Activated naive CD4-positive, alpha-beta T cell treated with anti-CD3 and anti-CD28 coated beads, Interleukin-2, amount 50 U/mL, for 24 hours (primary cell): Measurements from ENCODE around the gene TMEM233.

Experiments used
- H3K27ac Mint-ChIP-seq: one replicate; pipeline ENCODE4 v1.8.0; 2021; ENCODE audit warnings: mild to moderate bottlenecking, mixed read lengths
- H3K27me3 Mint-ChIP-seq: one replicate; pipeline ENCODE4 v1.8.0; 2021; ENCODE audit warnings: mixed read lengths
- H3K36me3 Mint-ChIP-seq: one replicate; pipeline ENCODE4 v1.8.0; 2021; ENCODE audit warnings: mixed read lengths
- H3K4me1 Mint-ChIP-seq: one replicate; pipeline ENCODE4 v1.8.0; 2021; ENCODE audit warnings: mixed read lengths
- H3K4me3 Mint-ChIP-seq: one replicate; pipeline ENCODE4 v1.8.0; 2021; ENCODE audit warnings: mild to moderate bottlenecking, mixed read lengths
- H3K9me3 Mint-ChIP-seq: one replicate; pipeline ENCODE4 v1.8.0; 2021; ENCODE audit warnings: mixed read lengths

Gene TMEM233

GRCh38 chr12:119679490-119679889 is 85.9 kb downstream of the TMEM233 start:
- Mint-ChIP-seq H3K27me3 (no peaks in the 10 kb centered on the region), H3K4me1 (peaks cover 12% of the 10 kb centered on the region), H3K36me3 (peaks cover 21% of the 10 kb centered on the region), H3K4me3 (no peak overlapping the region), H3K27ac (no peak overlapping the region), H3K9me3 (no peaks in the 10 kb centered on the region)

- no peak overlapping the region for H3K27ac Mint-ChIP-seq
- no peaks in the 10 kb centered on the region for H3K27me3 Mint-ChIP-seq
- H3K4me1 Mint-ChIP-seq, result peaks cover 12% of the 10 kb centered on the region
- no peak overlapping the region for H3K4me3 Mint-ChIP-seq
- H3K36me3 Mint-ChIP-seq, result peaks cover 19% of the 10 kb centered on the region
- H3K9me3 Mint-ChIP-seq, result no peaks in the 10 kb centered on the region
Measured at GRCh38 chr12:119681111-119681510, 87.5 kb downstream of the TMEM233 start.

GRCh38 chr12:119681728-119682638 is 88.4 kb downstream of the TMEM233 start:
- Mint-ChIP-seq H3K27ac (no peak overlapping the region), H3K36me3 (peaks cover 13% of the 10 kb centered on the region), H3K9me3 (no peaks in the 10 kb centered on the region), H3K4me1 (peaks cover 12% of the 10 kb centered on the region), H3K4me3 (no peak overlapping the region), H3K27me3 (no peaks in the 10 kb centered on the region)

- Mint-ChIP-seq H3K4me3 (no peak overlapping the region), H3K9me3 (no peaks in the 10 kb centered on the region), H3K27ac (peak overlapping the region; percentile 18), H3K4me1 (peaks cover 12% of the 10 kb centered on the region), H3K27me3 (no peaks in the 10 kb centered on the region), H3K36me3 (peaks cover 11% of the 10 kb centered on the region)
Measured at GRCh38 chr12:119682639-119683252, 89.2 kb downstream of the TMEM233 start.

GRCh38 chr12:119683413-119683812 is 89.8 kb downstream of the TMEM233 start:
- Mint-ChIP-seq H3K9me3 (no peaks in the 10 kb centered on the region), H3K27ac (no peak overlapping the region), H3K36me3 (peaks cover 10% of the 10 kb centered on the region), H3K4me1 (peaks cover 12% of the 10 kb centered on the region), H3K4me3 (no peak overlapping the region), H3K27me3 (no peaks in the 10 kb centered on the region)

GRCh38 chr12:119683816-119684215 is 90.2 kb downstream of the TMEM233 start:
- peaks cover 9% of the 10 kb centered on the region for H3K36me3 Mint-ChIP-seq
- no peak overlapping the region for H3K4me3 Mint-ChIP-seq
- peaks cover 12% of the 10 kb centered on the region for H3K4me1 Mint-ChIP-seq
- no peaks in the 10 kb centered on the region for H3K9me3 Mint-ChIP-seq
- no peak overlapping the region for H3K27ac Mint-ChIP-seq
- H3K27me3 Mint-ChIP-seq, result no peaks in the 10 kb centered on the region

GRCh38 chr12:119684711-119685369 is 91.3 kb downstream of the TMEM233 start:
- Mint-ChIP-seq H3K36me3 (peaks cover 5% of the 10 kb centered on the region), H3K27me3 (no peaks in the 10 kb centered on the region), H3K4me3 (no peak overlapping the region), H3K9me3 (no peaks in the 10 kb centered on the region), H3K4me1 (peaks cover 12% of the 10 kb centered on the region), H3K27ac (no peak overlapping the region)

- H3K9me3 Mint-ChIP-seq, result no peaks in the 10 kb centered on the region
- peaks cover 12% of the 10 kb centered on the region for H3K4me1 Mint-ChIP-seq
- no peak overlapping the region for H3K27ac Mint-ChIP-seq
- H3K4me3 Mint-ChIP-seq, result no peak overlapping the region
- H3K27me3 Mint-ChIP-seq, result no peaks in the 10 kb centered on the region
- peaks cover 4% of the 10 kb centered on the region for H3K36me3 Mint-ChIP-seq
Measured at GRCh38 chr12:119685375-119685774, 91.8 kb downstream of the TMEM233 start.

GRCh38 chr12:119686355-119686754 is 92.8 kb downstream of the TMEM233 start:
- Mint-ChIP-seq H3K36me3 (peaks cover 4% of the 10 kb centered on the region), H3K9me3 (no peaks in the 10 kb centered on the region), H3K4me3 (no peak overlapping the region), H3K27me3 (no peaks in the 10 kb centered on the region), H3K27ac (no peak overlapping the region), H3K4me1 (peaks cover 12% of the 10 kb centered on the region)

- H3K27me3 Mint-ChIP-seq, result no peaks in the 10 kb centered on the region
- no peak overlapping the region for H3K27ac Mint-ChIP-seq
- no peaks in the 10 kb centered on the region for H3K9me3 Mint-ChIP-seq
- peaks cover 12% of the 10 kb centered on the region for H3K4me1 Mint-ChIP-seq
- no peak overlapping the region for H3K4me3 Mint-ChIP-seq
- peaks cover 4% of the 10 kb centered on the region for H3K36me3 Mint-ChIP-seq
Measured at GRCh38 chr12:119686776-119687175, 93.2 kb downstream of the TMEM233 start.

GRCh38 chr12:119687406-119687805 is 93.8 kb downstream of the TMEM233 start:
- Mint-ChIP-seq H3K9me3 (no peaks in the 10 kb centered on the region), H3K4me1 (peaks cover 6% of the 10 kb centered on the region), H3K4me3 (no peak overlapping the region), H3K36me3 (peaks cover 3% of the 10 kb centered on the region), H3K27me3 (no peaks in the 10 kb centered on the region), H3K27ac (no peak overlapping the region)

GRCh38 chr12:119687879-119688278 is 94.3 kb downstream of the TMEM233 start:
- no peak overlapping the region for H3K4me3 Mint-ChIP-seq
- no peak overlapping the region for H3K27ac Mint-ChIP-seq
- no peaks in the 10 kb centered on the region for H3K9me3 Mint-ChIP-seq
- no peaks in the 10 kb centered on the region for H3K27me3 Mint-ChIP-seq
- H3K36me3 Mint-ChIP-seq, result peaks cover 3% of the 10 kb centered on the region
- peaks cover 1% of the 10 kb centered on the region for H3K4me1 Mint-ChIP-seq

- Mint-ChIP-seq H3K27ac (no peak overlapping the region), H3K36me3 (no peaks in the 10 kb centered on the region), H3K4me1 (no peaks in the 10 kb centered on the region), H3K27me3 (no peaks in the 10 kb centered on the region), H3K9me3 (no peaks in the 10 kb centered on the region), H3K4me3 (no peak overlapping the region)
Measured at GRCh38 chr12:119689935-119690500, 96.4 kb downstream of the TMEM233 start.

- Mint-ChIP-seq H3K4me3 (no peak overlapping the region), H3K36me3 (no peaks in the 10 kb centered on the region), H3K27ac (no peak overlapping the region), H3K4me1 (no peaks in the 10 kb centered on the region), H3K9me3 (no peaks in the 10 kb centered on the region), H3K27me3 (no peaks in the 10 kb centered on the region)
Measured at GRCh38 chr12:119691202-119691810, 97.7 kb downstream of the TMEM233 start.

GRCh38 chr12:119692410-119692809 is 98.8 kb downstream of the TMEM233 start:
- H3K4me3 Mint-ChIP-seq, result no peak overlapping the region
- H3K4me1 Mint-ChIP-seq, result no peaks in the 10 kb centered on the region
- H3K27ac Mint-ChIP-seq, result no peak overlapping the region
- H3K9me3 Mint-ChIP-seq, result no peaks in the 10 kb centered on the region
- no peaks in the 10 kb centered on the region for H3K27me3 Mint-ChIP-seq
- H3K36me3 Mint-ChIP-seq, result no peaks in the 10 kb centered on the region
